MM.1S (cell line): ENCODE results near the gene RNF113B.

ENCODE experiments used
- DNase-seq: peaks from one replicate; pipeline ENCODE4 v3.0.0-alpha.2; 2015
- H2AFZ ChIP-seq: fragments of 300-600 bp; sonication (generic); 2 replicates; pipeline ENCODE4 v1.6.0; 2016; ENCODE audit warnings: antibody characterized with exemption, low read length
- H3F3A ChIP-seq: fragments of 300-600 bp; sonication (generic); 2 replicates; pipeline ENCODE4 v1.6.1; 2016; ENCODE audit warnings: mild to moderate bottlenecking, antibody characterized with exemption, low read length, moderate library complexity, mixed read lengths; ENCODE audit not compliant: insufficient read depth
- H3K27ac ChIP-seq: fragments of 300-600 bp; sonication (generic); 2 replicates; pipeline ENCODE4 v1.5.1; 2016; ENCODE audit warnings: mild to moderate bottlenecking, low read length
- H3K27me3 ChIP-seq: fragments of 300-600 bp; sonication (generic); replicated peaks from 2 replicates; pipeline ENCODE4 v1.6.0; 2016; ENCODE audit warnings: low read length; ENCODE audit not compliant: insufficient read depth
- H3K36me3 ChIP-seq: fragments of 300-600 bp; sonication (generic); replicated peaks from 2 replicates; pipeline ENCODE4 v1.6.1; 2016; ENCODE audit warnings: mild to moderate bottlenecking, low read length, mixed read lengths; ENCODE audit not compliant: insufficient read depth
- H3K4me1 ChIP-seq: fragments of 300-600 bp; sonication (generic); 2 replicates; pipeline ENCODE4 v1.6.1; 2016; ENCODE audit warnings: low read length, mixed read lengths
- H3K4me2 ChIP-seq: fragments of 300-600 bp; sonication (generic); 2 replicates; pipeline ENCODE4 v1.6.0; 2016; ENCODE audit warnings: low read depth, low read length
- H3K4me3 ChIP-seq: fragments of 300-600 bp; sonication (generic); 2 replicates; pipeline ENCODE4 v1.5.1; 2016; ENCODE audit warnings: low read length, mixed read lengths
- H3K79me2 ChIP-seq: fragments of 300-600 bp; sonication (generic); 2 replicates; pipeline ENCODE4 v1.6.1; 2016; ENCODE audit warnings: mixed run types, low read length, mixed read lengths
- H3K9ac ChIP-seq: fragments of 300-600 bp; sonication (generic); 2 replicates; pipeline ENCODE4 v1.6.1; 2016; ENCODE audit warnings: low read length, mixed read lengths
- H3K9me2 ChIP-seq: fragments of 300-600 bp; sonication (generic); replicated peaks from 2 replicates; pipeline ENCODE4 v1.6.1; 2016; ENCODE audit warnings: mild to moderate bottlenecking, low read length, mixed read lengths; ENCODE audit not compliant: insufficient read depth
- H3K9me3 ChIP-seq: fragments of 300-600 bp; sonication (generic); replicated peaks from 2 replicates; pipeline ENCODE4 v1.6.1; 2016; ENCODE audit warnings: mild to moderate bottlenecking, low read length, mixed read lengths; ENCODE audit not compliant: insufficient read depth
- H4K20me1 ChIP-seq: fragments of 300-600 bp; sonication (generic); 2 replicates; pipeline ENCODE4 v1.6.1; 2016; ENCODE audit warnings: mild to moderate bottlenecking, low read length, moderate library complexity, mixed read lengths; ENCODE audit not compliant: insufficient read depth
- CTCF ChIP-seq: fragments of 300-600 bp; sonication (generic); IDR thresholded peaks from 2 replicates; pipeline ENCODE4 v1.5.1; 2016; ENCODE audit warnings: antibody characterized with exemption, low read length, mixed read lengths
- EZH2 ChIP-seq: fragments of 300-600 bp; sonication (generic); optimal IDR thresholded peaks from 2 replicates; pipeline ENCODE3; 2017; ENCODE audit warnings: low read depth, mild to moderate bottlenecking, antibody characterized with exemption, low read length, mixed read lengths
- EZH2phosphoT487 ChIP-seq: fragments of 300-600 bp; sonication (generic); IDR thresholded peaks from 2 replicates; pipeline ENCODE4 v1.6.1; 2018; ENCODE audit warnings: antibody characterized with exemption, low read length

Gene RNF113B

DNA sequence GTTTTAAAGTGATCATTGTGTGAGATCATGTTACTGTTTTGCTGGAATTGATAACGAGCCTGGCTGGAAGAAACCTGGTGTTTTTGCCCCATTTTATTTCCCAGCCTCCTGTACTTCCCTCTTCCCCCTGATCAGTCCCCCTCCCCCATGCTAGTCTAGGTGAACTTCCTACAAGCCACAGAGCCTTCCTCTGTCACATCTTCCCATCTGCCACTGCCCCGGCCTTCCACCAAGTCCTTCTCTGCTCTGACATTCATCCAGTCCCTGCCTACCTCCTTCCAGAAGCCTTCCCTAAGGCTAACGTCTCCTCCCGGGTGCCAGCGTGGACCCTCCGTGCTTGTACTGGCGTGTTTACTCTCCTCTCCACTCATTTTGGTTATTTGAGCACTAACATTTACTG, 19.9 kb downstream of the RNF113B start:
- Histone ChIP-seq H3F3A (no peaks in the 10 kb centered on the region), H3K9me3 (no peaks in the 10 kb centered on the region), H3K27me3 (no peaks in the 10 kb centered on the region), H2AFZ (no peak overlapping the region), H3K9ac (no peak overlapping the region), H3K27ac (no peak overlapping the region), H3K4me1 (no peaks in the 10 kb centered on the region), H3K9me2 (no peaks in the 10 kb centered on the region), H3K79me2 (no peaks in the 10 kb centered on the region; the same call in 1 of the 2 replicates), H3K4me2 (no peak overlapping the region), H3K36me3 (no peaks in the 10 kb centered on the region), H4K20me1 (no peaks in the 10 kb centered on the region), H3K4me3 (no peak overlapping the region)
- no peak for DNase-seq
- no peak for TF ChIP-seq CTCF
- TF ChIP-seq EZH2: no peak
- no peak for TF ChIP-seq EZH2phosphoT487

- Histone ChIP-seq H3K4me1 (no peaks in the 10 kb centered on the region), H3F3A (no peaks in the 10 kb centered on the region), H3K4me3 (no peak overlapping the region), H3K4me2 (no peak overlapping the region), H3K9me3 (no peaks in the 10 kb centered on the region), H3K9ac (no peak overlapping the region), H2AFZ (no peak overlapping the region), H3K27me3 (no peaks in the 10 kb centered on the region), H3K27ac (no peak overlapping the region), H3K36me3 (no peaks in the 10 kb centered on the region), H3K79me2 (no peaks in the 10 kb centered on the region; the same call in 1 of the 2 replicates), H4K20me1 (no peaks in the 10 kb centered on the region), H3K9me2 (no peaks in the 10 kb centered on the region)
- no peak for TF ChIP-seq CTCF
- TF ChIP-seq EZH2: no peak
- TF ChIP-seq EZH2phosphoT487: no peak
- no peak for DNase-seq
Observed at GRCh38 chr13:98156259-98156658, 20.8 kb downstream of the RNF113B start.

DNA sequence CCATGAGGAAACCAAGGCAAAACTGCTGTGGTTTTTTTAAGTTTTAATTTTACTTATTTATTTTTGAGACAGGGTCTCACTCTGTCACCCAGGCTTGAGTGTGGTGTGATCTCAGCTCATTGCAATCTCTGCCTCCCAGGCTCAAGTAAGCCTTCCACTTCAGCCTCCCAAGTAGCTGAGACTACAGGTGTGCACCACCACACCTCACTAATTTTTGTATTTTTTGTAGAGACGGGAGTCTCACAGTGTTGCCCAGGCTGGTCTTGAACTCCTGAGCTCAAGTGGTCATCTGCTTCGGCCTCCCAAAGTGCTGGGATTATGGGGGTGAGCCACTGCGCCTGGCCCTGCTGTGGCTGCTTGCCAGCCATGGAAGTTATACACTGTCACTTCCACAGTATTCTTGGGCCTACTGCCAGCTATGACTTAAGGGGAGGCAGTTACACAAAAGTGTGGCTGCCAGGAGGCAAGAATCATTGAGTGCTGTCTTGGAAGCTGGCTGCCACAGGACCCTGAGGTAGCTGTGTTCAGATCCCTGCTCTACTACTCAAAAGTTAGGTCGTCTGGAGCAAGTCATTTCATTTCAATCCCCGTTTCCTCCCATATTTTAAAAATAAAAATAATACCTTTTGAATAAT, 21.5 kb downstream of the RNF113B start:
- Histone ChIP-seq H3K9me3 (no peaks in the 10 kb centered on the region), H3K36me3 (no peaks in the 10 kb centered on the region), H2AFZ (no peak overlapping the region), H3K27ac (no peak overlapping the region), H3K79me2 (no peaks in the 10 kb centered on the region; the same call in 1 of the 2 replicates), H3K9ac (no peak overlapping the region), H4K20me1 (no peaks in the 10 kb centered on the region), H3F3A (no peaks in the 10 kb centered on the region), H3K4me2 (no peak overlapping the region), H3K27me3 (no peaks in the 10 kb centered on the region), H3K9me2 (no peaks in the 10 kb centered on the region), H3K4me3 (no peak overlapping the region), H3K4me1 (no peaks in the 10 kb centered on the region)
- no peak for TF ChIP-seq EZH2phosphoT487
- no peak for TF ChIP-seq CTCF
- TF ChIP-seq EZH2: no peak
- DNase-seq: no peak
